RPMI8226 (cell line): Measurements from ENCODE around the gene GLCCI1.

Experiments
- DNase-seq: peaks from one replicate; pipeline ENCODE4 v3.0.0-alpha.2; 2015

The GLCCI1 gene

GRCh38 chr7:7964250-7964649, 4.3 kb upstream of the GLCCI1 start:
- DNase-seq, result no peak

GRCh38 chr7:7964691-7965090, 3.9 kb upstream of the GLCCI1 start:
- no peak for DNase-seq

GRCh38 chr7:7965301-7965700, 3.3 kb upstream of the GLCCI1 start:
- DNase-seq, result no peak

- DNase-seq, result no peak
These were observed 2.4 kb upstream of the GLCCI1 start for GRCh38 chr7:7966141-7966734.

GRCh38 chr7:7967886-7968543, 581 bp upstream of the GLCCI1 start:
- peak; percentile 26 for DNase-seq

- peak; percentile 77 for DNase-seq
These were observed 975 bp downstream of the GLCCI1 start for GRCh38 chr7:7969306-7970236.

GRCh38 chr7:7970237-7970530, 1.6 kb downstream of the GLCCI1 start:
- DNase-seq, result peak; percentile 37

- DNase-seq, result peak; percentile 39
These were observed 2.1 kb downstream of the GLCCI1 start for GRCh38 chr7:7970531-7971307.

- peak; percentile 15 for DNase-seq
These were observed 2.9 kb downstream of the GLCCI1 start for GRCh38 chr7:7971308-7972040.

- DNase-seq, result peak; percentile 59
These were observed 3.5 kb downstream of the GLCCI1 start for GRCh38 chr7:7972128-7972527.

GRCh38 chr7:7972922-7973594, 4.5 kb downstream of the GLCCI1 start:
- peak; percentile 11 for DNase-seq

GRCh38 chr7:7976677-7977076, 8.1 kb downstream of the GLCCI1 start:
- no peak for DNase-seq

GRCh38 chr7:7977774-7978173, 9.2 kb downstream of the GLCCI1 start:
- DNase-seq, result no peak

GRCh38 chr7:7978860-7979259, 10.3 kb downstream of the GLCCI1 start:
- DNase-seq, result no peak

- no peak for DNase-seq
These were observed 11.0 kb downstream of the GLCCI1 start for GRCh38 chr7:7979558-7979957.

GRCh38 chr7:7980134-7980533, 11.5 kb downstream of the GLCCI1 start:
- no peak for DNase-seq

- no peak for DNase-seq
These were observed 14.3 kb downstream of the GLCCI1 start for GRCh38 chr7:7982904-7983303.

GRCh38 chr7:7984424-7984823, 15.8 kb downstream of the GLCCI1 start:
- no peak for DNase-seq

- no peak for DNase-seq
These were observed 20.1 kb downstream of the GLCCI1 start for GRCh38 chr7:7988706-7989105.

- no peak for DNase-seq
These were observed 20.5 kb downstream of the GLCCI1 start for GRCh38 chr7:7989133-7989532.

GRCh38 chr7:7989616-7990440, 21.2 kb downstream of the GLCCI1 start:
- no peak for DNase-seq
